Measurements from ENCODE around the gene TPM4. TPM values are rescaled to one million over a fixed set of nuclear protein-coding genes. Genes with fewer than 3 reads are reported as not detected.
A peak's percentile ranks its signal among the peaks of the same experiment; 100 is the strongest.

The TPM4 gene
- total RNA-seq, 1 donor from 2014 or later, result 275 TPM

DNA sequence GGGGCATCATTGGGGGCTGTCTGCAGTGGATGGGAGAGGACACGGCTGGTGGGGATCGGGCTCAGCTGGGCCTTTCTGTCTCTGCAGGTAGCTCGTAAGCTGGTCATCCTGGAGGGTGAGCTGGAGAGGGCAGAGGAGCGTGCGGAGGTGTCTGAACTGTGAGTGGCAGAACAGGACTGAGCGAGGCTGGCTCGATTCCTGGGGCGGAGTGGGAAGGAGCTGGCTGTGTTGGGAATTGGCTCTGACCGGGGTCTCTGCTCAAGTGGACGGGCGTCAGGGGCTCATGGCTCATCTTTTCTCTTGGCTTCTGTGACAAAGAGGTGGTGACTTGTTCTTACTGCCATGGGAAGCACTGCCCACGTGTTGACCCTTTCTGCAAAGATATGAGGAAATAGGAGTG is 11.6 kb downstream of the TPM4 start:
- H3K36me3 Mint-ChIP-seq (ENCODE audit: insufficient read depth), result peaks cover 31% of the 10 kb centered on the region
- H3K4me3 Mint-ChIP-seq (ENCODE audit: low read depth), result no peak overlapping the region
- H3K4me1 Mint-ChIP-seq (ENCODE audit: low read depth), result peaks cover 18% of the 10 kb centered on the region
- H3K27ac Mint-ChIP-seq, result peak overlapping the region; percentile 94
- TF ChIP-seq, protein P1, sequence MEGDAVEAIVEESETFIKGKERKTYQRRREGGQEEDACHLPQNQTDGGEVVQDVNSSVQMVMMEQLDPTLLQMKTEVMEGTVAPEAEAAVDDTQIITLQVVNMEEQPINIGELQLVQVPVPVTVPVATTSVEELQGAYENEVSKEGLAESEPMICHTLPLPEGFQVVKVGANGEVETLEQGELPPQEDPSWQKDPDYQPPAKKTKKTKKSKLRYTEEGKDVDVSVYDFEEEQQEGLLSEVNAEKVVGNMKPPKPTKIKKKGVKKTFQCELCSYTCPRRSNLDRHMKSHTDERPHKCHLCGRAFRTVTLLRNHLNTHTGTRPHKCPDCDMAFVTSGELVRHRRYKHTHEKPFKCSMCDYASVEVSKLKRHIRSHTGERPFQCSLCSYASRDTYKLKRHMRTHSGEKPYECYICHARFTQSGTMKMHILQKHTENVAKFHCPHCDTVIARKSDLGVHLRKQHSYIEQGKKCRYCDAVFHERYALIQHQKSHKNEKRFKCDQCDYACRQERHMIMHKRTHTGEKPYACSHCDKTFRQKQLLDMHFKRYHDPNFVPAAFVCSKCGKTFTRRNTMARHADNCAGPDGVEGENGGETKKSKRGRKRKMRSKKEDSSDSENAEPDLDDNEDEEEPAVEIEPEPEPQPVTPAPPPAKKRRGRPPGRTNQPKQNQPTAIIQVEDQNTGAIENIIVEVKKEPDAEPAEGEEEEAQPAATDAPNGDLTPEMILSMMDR (IDR thresholded peaks at IDR 0.05; ENCODE audit: unreplicated experiment), result no peak
- H3K27me3 Mint-ChIP-seq, result no peaks in the 10 kb centered on the region
- no peak for DNase-seq (ENCODE audit: low spot score, unreplicated experiment)
- no peaks in the 10 kb centered on the region for H3K9me3 Mint-ChIP-seq (ENCODE audit: low read depth)

DNA sequence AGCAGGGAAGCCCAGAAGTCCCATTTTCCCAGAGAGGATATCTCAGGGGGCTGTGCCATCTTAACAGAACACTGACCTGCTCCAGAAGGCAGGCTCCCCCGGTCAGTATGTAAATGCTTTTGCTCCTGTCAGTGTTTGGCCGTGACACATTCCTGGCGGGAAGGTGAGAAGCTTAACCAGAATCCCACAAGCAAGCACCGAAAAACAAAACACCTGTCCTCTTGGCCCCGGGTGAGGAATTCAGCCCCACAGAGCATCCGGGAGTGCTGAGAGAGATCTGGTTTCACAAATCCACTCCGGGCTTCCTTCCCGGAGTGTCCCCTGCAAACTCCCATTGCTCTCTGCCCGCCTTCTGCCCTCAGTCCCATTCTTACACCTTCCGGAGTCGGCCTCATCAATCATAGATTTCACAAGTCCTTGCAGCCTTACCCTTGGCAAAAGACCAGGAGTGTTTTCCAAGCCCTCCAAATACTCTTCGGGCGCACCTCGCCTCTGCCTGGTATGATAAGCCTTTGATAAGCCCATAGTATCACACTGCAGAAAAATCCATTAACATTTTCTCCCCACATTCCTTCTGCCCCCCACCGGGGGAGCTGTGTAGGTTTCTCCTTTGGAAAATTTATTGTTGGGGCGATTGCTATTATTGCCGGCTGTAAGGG is 12.2 kb downstream of the TPM4 start:
- DNase-seq (ENCODE audit: low spot score, unreplicated experiment), result no peak
- Mint-ChIP-seq H3K27me3 (no peaks in the 10 kb centered on the region), H3K4me1 (ENCODE audit: low read depth) (peaks cover 20% of the 10 kb centered on the region), H3K36me3 (ENCODE audit: insufficient read depth) (peaks cover 35% of the 10 kb centered on the region), H3K27ac (peak overlapping the region; percentile 94), H3K4me3 (ENCODE audit: low read depth) (no peak overlapping the region), H3K9me3 (ENCODE audit: low read depth) (no peaks in the 10 kb centered on the region)
- TF ChIP-seq, protein P1 (IDR thresholded peaks at IDR 0.05; ENCODE audit: unreplicated experiment), result peak; percentile 37

DNA sequence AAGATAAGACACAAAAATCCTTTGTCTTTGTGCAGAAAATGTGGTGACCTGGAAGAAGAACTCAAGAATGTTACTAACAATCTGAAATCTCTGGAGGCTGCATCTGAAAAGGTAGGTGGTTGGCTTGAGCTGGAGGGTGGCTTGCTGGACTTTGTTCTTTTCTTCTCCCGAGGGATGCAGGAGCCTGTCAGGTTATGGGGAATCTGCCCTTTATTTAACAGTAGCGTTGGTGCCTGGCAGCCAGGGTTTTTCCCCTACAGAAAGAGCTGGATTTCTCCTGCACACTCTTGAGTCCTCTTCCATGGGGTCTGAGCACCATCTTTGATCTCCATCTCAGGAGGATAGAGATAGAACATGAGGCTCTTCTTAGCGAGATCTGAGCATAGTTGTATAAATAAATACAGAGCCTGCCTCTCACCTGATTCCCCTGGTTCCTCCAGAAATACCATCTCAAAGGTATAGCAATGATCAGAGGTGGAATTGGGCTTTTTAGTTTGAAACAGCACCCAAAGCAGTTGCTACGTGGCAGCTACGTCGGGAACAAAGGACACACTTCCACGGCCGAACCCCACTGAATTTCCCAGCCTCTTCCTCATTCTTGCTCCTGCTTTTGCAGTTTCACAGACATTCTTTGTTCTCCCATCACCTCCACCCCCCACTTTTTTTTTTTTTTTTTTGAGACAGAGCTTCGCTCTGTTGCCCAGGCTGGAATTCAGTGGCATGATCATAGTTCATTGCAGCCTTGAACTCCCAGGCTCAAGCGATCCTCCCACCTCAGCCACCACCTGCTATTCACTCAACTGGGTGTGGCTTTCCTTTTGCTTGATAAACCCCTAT is 12.9 kb downstream of the TPM4 start:
- TF ChIP-seq, protein P1 (IDR thresholded peaks at IDR 0.05; ENCODE audit: unreplicated experiment), result no peak
- Mint-ChIP-seq H3K4me3 (ENCODE audit: low read depth) (no peak overlapping the region), H3K4me1 (ENCODE audit: low read depth) (peaks cover 22% of the 10 kb centered on the region), H3K36me3 (ENCODE audit: insufficient read depth) (peaks cover 37% of the 10 kb centered on the region), H3K27ac (peak overlapping the region; percentile 94), H3K9me3 (ENCODE audit: low read depth) (no peaks in the 10 kb centered on the region), H3K27me3 (no peaks in the 10 kb centered on the region)
- DNase-seq (ENCODE audit: low spot score, unreplicated experiment), result no peak

GRCh38 chr19:16091546-16092475 is 15.5 kb downstream of the TPM4 start:
- no peak for DNase-seq (ENCODE audit: low spot score, unreplicated experiment)
- H3K36me3 Mint-ChIP-seq (ENCODE audit: insufficient read depth), result peaks cover 39% of the 10 kb centered on the region
- H3K9me3 Mint-ChIP-seq (ENCODE audit: low read depth), result no peaks in the 10 kb centered on the region
- peak overlapping the region; percentile 20 for H3K27ac Mint-ChIP-seq
- H3K27me3 Mint-ChIP-seq, result no peaks in the 10 kb centered on the region
- no peak overlapping the region for H3K4me3 Mint-ChIP-seq (ENCODE audit: low read depth)
- TF ChIP-seq, protein P1 (IDR thresholded peaks at IDR 0.05; ENCODE audit: unreplicated experiment), result no peak
- H3K4me1 Mint-ChIP-seq (ENCODE audit: low read depth), result peaks cover 22% of the 10 kb centered on the region
